GM23338 (cell line): ENCODE results near the gene AAGAB. TPM values are rescaled to one million over a fixed set of nuclear protein-coding genes. Genes with fewer than 3 reads are reported as not detected.

Experiments
- ATAC-seq: fragments of 200-7000 bp; cut with Tn5 transposase; 3 replicates; pipeline ENCODE4 v1.9.1; 2020
- DNase-seq: peaks from one replicate; pipeline ENCODE4 v3.0.0-alpha.2; 2015; ENCODE audit warnings: low spot score
- H2AFZ ChIP-seq: fragments of 200-600 bp; sonication (generic); 2 replicates; pipeline ENCODE4 v1.8.0; 2016; ENCODE audit warnings: antibody characterized with exemption, mild to moderate bottlenecking, moderate library complexity
- H3F3A ChIP-seq: fragments of 200-600 bp; sonication (generic); replicated peaks from 2 replicates; pipeline ENCODE4 v1.8.0; 2017; ENCODE audit warnings: antibody characterized with exemption, mixed run types, low read depth
- H3K27ac ChIP-seq: fragments of 200-600 bp; sonication (generic); 2 replicates; pipeline ENCODE4 v1.6.1; 2016; ENCODE audit warnings: low read depth
- H3K27me3 ChIP-seq: fragments of 200-600 bp; sonication (generic); 2 replicates; pipeline ENCODE4 v1.8.0; 2016; ENCODE audit warnings: mild to moderate bottlenecking, mixed run types, moderate library complexity; ENCODE audit not compliant: insufficient read depth
- H3K36me3 ChIP-seq: fragments of 200-600 bp; sonication (generic); 2 replicates; pipeline ENCODE4 v1.8.0; 2016; ENCODE audit warnings: mild to moderate bottlenecking; ENCODE audit not compliant: insufficient read depth
- H3K4me1 ChIP-seq: fragments of 200-600 bp; sonication (generic); 2 replicates; pipeline ENCODE4 v1.8.0; 2016; ENCODE audit warnings: mild to moderate bottlenecking, moderate library complexity; ENCODE audit not compliant: insufficient read depth
- H3K4me2 ChIP-seq: fragments of 200-600 bp; sonication (generic); 2 replicates; pipeline ENCODE4 v1.7.1; 2017; ENCODE audit warnings: mixed run types
- H3K4me3 ChIP-seq: fragments of 200-600 bp; sonication (generic); 2 replicates; pipeline ENCODE4 v1.6.1; 2016; ENCODE audit warnings: mixed run types
- H3K79me2 ChIP-seq: fragments of 200-600 bp; sonication (generic); replicated peaks from 2 replicates; pipeline ENCODE4 v1.8.0; 2017; ENCODE audit warnings: mild to moderate bottlenecking; ENCODE audit not compliant: insufficient read depth
- H3K9me2 ChIP-seq: fragments of 200-600 bp; sonication (generic); 2 replicates; pipeline ENCODE4 v1.8.0; 2017; ENCODE audit not compliant: insufficient read depth
- H4K20me1 ChIP-seq: fragments of 200-600 bp; sonication (generic); replicated peaks from 2 replicates; pipeline ENCODE4 v1.8.0; 2017; ENCODE audit warnings: mild to moderate bottlenecking; ENCODE audit not compliant: insufficient read depth
- H3K27ac Mint-ChIP-seq: 2 replicates; pipeline ENCODE4 v1.8.0; 2020; ENCODE audit warnings: inconsistent platforms, mild to moderate bottlenecking, moderate library complexity, mixed read lengths
- H3K27me3 Mint-ChIP-seq: 3 replicates; pipeline ENCODE4 v1.8.0; 2022; ENCODE audit warnings: low read depth, mild to moderate bottlenecking, moderate library complexity, mixed read lengths, inconsistent platforms; ENCODE audit not compliant: insufficient read depth, poor library complexity
- H3K36me3 Mint-ChIP-seq: 3 replicates; pipeline ENCODE4 v1.8.0; 2021; ENCODE audit warnings: low read depth, mild to moderate bottlenecking, inconsistent platforms, moderate library complexity, mixed read lengths
- H3K4me1 Mint-ChIP-seq: 3 replicates; pipeline ENCODE4 v1.8.0; 2020; ENCODE audit warnings: mild to moderate bottlenecking, inconsistent platforms, mixed read lengths
- H3K4me3 Mint-ChIP-seq: 3 replicates; pipeline ENCODE4 v1.8.0; 2021; ENCODE audit warnings: moderate library complexity, mild to moderate bottlenecking, inconsistent platforms, mixed read lengths
- H3K9me3 Mint-ChIP-seq: 3 replicates; pipeline ENCODE4 v1.8.0; 2020; ENCODE audit warnings: moderate library complexity, mild to moderate bottlenecking, inconsistent platforms, mixed read lengths
- CREB1 ChIP-seq: fragments of 250-450 bp; sonication (Bioruptor Pico); IDR thresholded peaks from 2 replicates; pipeline ENCODE4 v1.5.0; 2020; ENCODE audit warnings: low read depth, mild to moderate bottlenecking, moderate library complexity
- CTCF ChIP-seq, 2 experiments: fragments of 200-600 bp in 1 of 2; sonication (generic) in 1 of 2; conservative IDR thresholded peaks; 2 replicates each; pipeline versions ENCODE4 v1.5.1 to v1.6.1; 2016 to 2017; ENCODE audit warnings: antibody characterized with exemption in 2 of 2, low read depth in 2 of 2, mild to moderate bottlenecking in 2 of 2, moderate library complexity in 1 of 2
- ETS1 ChIP-seq: IDR thresholded peaks from 2 replicates; pipeline ENCODE4 v1.6.1; 2016; ENCODE audit warnings: antibody characterized with exemption
- EZH2 ChIP-seq: fragments of 200-600 bp; sonication (generic); IDR thresholded peaks from one replicate; pipeline ENCODE4 v1.8.0; 2017; ENCODE audit warnings: antibody characterized with exemption, mild to moderate bottlenecking, low read depth; ENCODE audit not compliant: unreplicated experiment
- EZH2phosphoT487 ChIP-seq: fragments of 200-600 bp; sonication (generic); IDR thresholded peaks from one replicate; pipeline ENCODE4 v1.8.1; 2018; ENCODE audit warnings: antibody characterized with exemption; ENCODE audit not compliant: unreplicated experiment
- JUNB ChIP-seq: IDR thresholded peaks from one replicate; pipeline ENCODE4 v1.6.1; 2016; ENCODE audit warnings: antibody characterized with exemption; ENCODE audit not compliant: unreplicated experiment
- POLR2AphosphoS5 ChIP-seq: IDR thresholded peaks from 2 replicates; pipeline ENCODE4 v1.6.1; 2016; ENCODE audit warnings: antibody characterized with exemption, low read depth
- REST ChIP-seq: IDR thresholded peaks from one replicate; pipeline ENCODE4 v1.6.1; 2018; ENCODE audit warnings: antibody characterized with exemption; ENCODE audit not compliant: unreplicated experiment
- STAT1 ChIP-seq: IDR thresholded peaks from one replicate; pipeline ENCODE4 v1.6.1; 2016; ENCODE audit warnings: antibody characterized with exemption; ENCODE audit not compliant: unreplicated experiment
- ZNF114 ChIP-seq: fragments of 250-450 bp; sonication (Bioruptor Pico); IDR thresholded peaks from 2 replicates; pipeline ENCODE4 v1.5.0; 2020; ENCODE audit warnings: mild to moderate bottlenecking, moderate library complexity
- polyA plus RNA-seq: library from polyadenylated mRNA; unstranded; fragments of >200 nt; fragmentation: Nextera tagmentation; extraction: Ambion mirVana; gene quantifications from 2 replicates; pipeline ENCODE4 v1.2.1, GENCODE V29; 2016
- total RNA-seq: library from RNA; depleted of rRNA; stranded (reverse); fragments of >200 nt; shearing (Covaris generic); gene quantifications from 2 replicates; pipeline ENCODE4 v1.2.3, GENCODE V29; 2014

AAGAB gene
- total and polyA plus RNA-seq, 2 experiments from 2014 or later, result 20.8 to 42.8 TPM

- TF ChIP-seq CREB1 (CRISPR knock-in tag), result no peak
- no peak for TF ChIP-seq ZNF114 (CRISPR knock-in tag)
- TF ChIP-seq POLR2AphosphoS5, result no peak
- TF ChIP-seq EZH2phosphoT487, result no peak
- TF ChIP-seq REST, result no peak
- TF ChIP-seq STAT1, result no peak
- no peak for TF ChIP-seq JUNB
- no peak for TF ChIP-seq EZH2
Measured at GRCh38 chr15:67174446-67174845, 80.0 kb downstream of the AAGAB start (continued).

GRCh38 chr15:67173786-67174185, 80.7 kb downstream of the AAGAB start:
- Mint-ChIP-seq H3K27ac (no peak overlapping the region), H3K36me3 (peaks cover 4% of the 10 kb centered on the region), H3K27me3 (peaks cover 14% of the 10 kb centered on the region), H3K4me3 (no peak overlapping the region), H3K4me1 (peaks cover 40% of the 10 kb centered on the region), H3K9me3 (no peaks in the 10 kb centered on the region; the same call in 2 of the 3 replicates)
- no peak overlapping the region for H3K4me3 ChIP-seq
- H3F3A ChIP-seq, result no peaks in the 10 kb centered on the region
- ATAC-seq (no peak), DNase-seq (no peak)
- no peaks in the 10 kb centered on the region for H4K20me1 ChIP-seq
- H3K4me2 ChIP-seq, result no peak overlapping the region
- no peaks in the 10 kb centered on the region for H3K27me3 ChIP-seq
- H3K36me3 ChIP-seq, result no peaks in the 10 kb centered on the region; the same call in 1 of the 2 replicates
- no peak overlapping the region for H3K27ac ChIP-seq
- no peak overlapping the region for H2AFZ ChIP-seq
- H3K79me2 ChIP-seq, result no peaks in the 10 kb centered on the region
- H3K4me1 ChIP-seq, result peaks cover 7% of the 10 kb centered on the region; the same call in 1 of the 2 replicates
- no peaks in the 10 kb centered on the region for H3K9me2 ChIP-seq
- TF ChIP-seq CTCF (conservative IDR thresholded peaks at IDR 0.05; ENCODE audit: low read depth in 2 of 2), result no peak
- TF ChIP-seq EZH2, result no peak
- no peak for TF ChIP-seq REST
- TF ChIP-seq ETS1, result no peak
- no peak for TF ChIP-seq STAT1
- no peak for TF ChIP-seq CREB1 (CRISPR knock-in tag)
